ENCODE data around the gene B4GALNT1.
"Not testable (repeated sequence)": the region's sequence is repeated elsewhere in the genome, so short reads cannot be mapped to it uniquely, and the experiment has no call there.

Gene B4GALNT1

GRCh38 chr12:57636731-57637130 lies 3.7 kb upstream of the B4GALNT1 start:
- not testable (repeated sequence) for DNase-seq

GRCh38 chr12:57632073-57632957 lies 686 bp downstream of the B4GALNT1 start:
- DNase-seq, result peak in 1 of 4 experiments; percentile 21

- DNase-seq, result no peak
Observed at GRCh38 chr12:57631566-57632072, 1.4 kb downstream of the B4GALNT1 start.

- no peak for DNase-seq
Observed at GRCh38 chr12:57630891-57631433, 2.0 kb downstream of the B4GALNT1 start.

GRCh38 chr12:57629897-57630471 lies 3.0 kb downstream of the B4GALNT1 start:
- DNase-seq, result no peak

- DNase-seq, result no peak
Observed at GRCh38 chr12:57628280-57629191, 4.5 kb downstream of the B4GALNT1 start.

GRCh38 chr12:57627501-57628279 lies 5.3 kb downstream of the B4GALNT1 start:
- DNase-seq, result peak; percentile 14 to 63 (median 34)

GRCh38 chr12:57626921-57627445 lies 6.0 kb downstream of the B4GALNT1 start:
- no peak for DNase-seq

GRCh38 chr12:57626111-57626920 lies 6.7 kb downstream of the B4GALNT1 start:
- DNase-seq, result peak in 1 of 4 experiments; percentile 3

GRCh38 chr12:57625261-57626032 lies 7.6 kb downstream of the B4GALNT1 start:
- peak in 1 of 4 experiments; percentile 2 for DNase-seq

- DNase-seq, result peak in 1 of 4 experiments; percentile 0
Observed at GRCh38 chr12:57624441-57625220, 8.4 kb downstream of the B4GALNT1 start.

- peak in 1 of 4 experiments; percentile 17 for DNase-seq
Observed at GRCh38 chr12:57623811-57624390, 9.1 kb downstream of the B4GALNT1 start.

- DNase-seq, result no peak
Observed at GRCh38 chr12:57623385-57623784, 9.6 kb downstream of the B4GALNT1 start.

GRCh38 chr12:57622293-57623245 lies 10.4 kb downstream of the B4GALNT1 start:
- no peak for DNase-seq

GRCh38 chr12:57621497-57622292 lies 11.3 kb downstream of the B4GALNT1 start:
- peak; percentile 51 to 79 (median 62) for DNase-seq

- DNase-seq, result peak; percentile 38 to 69 (median 62)
Observed at GRCh38 chr12:57620936-57621496, 12.0 kb downstream of the B4GALNT1 start.
